Measurements from ENCODE around the gene RELN. TPM values are rescaled to one million over a fixed set of nuclear protein-coding genes. Genes with fewer than 3 reads are reported as not detected.
"Not testable (repeated sequence)": the region's sequence is repeated elsewhere in the genome, so short reads cannot be mapped to it uniquely, and the experiment has no call there.

RELN gene
- 0.57 TPM for total RNA-seq
- long read RNA-seq = 0 reads

GRCh38 chr7:103989200-103989784, at the start of gene RELN:
RELN (minus strand) TSS chr7:103989658; CDS start chr7:103989356, 302 bp downstream.
- no peak for DNase-seq (ENCODE audit: low spot score)
- intact Hi-C loops (cut with DNase I) = no loop called here

- DNase-seq (ENCODE audit: low spot score) = no peak
- intact Hi-C loops (cut with DNase I) = no loop called here
Measured at GRCh38 chr7:104038136-104038535, 48.7 kb upstream of the RELN start.

- intact Hi-C loops (cut with DNase I) = not testable (repeated sequence)
Measured at GRCh38 chr7:104036889-104037288, 47.4 kb upstream of the RELN start.

GRCh38 chr7:104035351-104035750, 45.9 kb upstream of the RELN start:
- no peak for DNase-seq (ENCODE audit: low spot score)
- intact Hi-C loops (cut with DNase I) = no loop called here

More at GRCh38 chr7:104036889-104037288, 47.4 kb upstream of the RELN start:
- DNase-seq (ENCODE audit: low spot score) = not testable (repeated sequence)

GRCh38 chr7:104034679-104035078, 45.2 kb upstream of the RELN start:
- intact Hi-C loops (cut with DNase I) = no loop called here
- DNase-seq (ENCODE audit: low spot score) = no peak

- DNase-seq (ENCODE audit: low spot score) = no peak
- intact Hi-C loops (cut with DNase I) = no loop called here
Measured at GRCh38 chr7:104033837-104034236, 44.4 kb upstream of the RELN start.

- intact Hi-C loops (cut with DNase I) = no loop called here
- DNase-seq (ENCODE audit: low spot score) = no peak
Measured at GRCh38 chr7:104032486-104032885, 43.0 kb upstream of the RELN start.

- intact Hi-C loops (cut with DNase I) = no loop called here
- no peak for DNase-seq (ENCODE audit: low spot score)
Measured at GRCh38 chr7:104029765-104030164, 40.3 kb upstream of the RELN start.

GRCh38 chr7:104024632-104025031, 35.2 kb upstream of the RELN start:
- intact Hi-C loops (cut with DNase I) = no loop called here
- no peak for DNase-seq (ENCODE audit: low spot score)

GRCh38 chr7:104023100-104023499, 33.6 kb upstream of the RELN start:
- intact Hi-C loops (cut with DNase I) = no loop called here
- no peak for DNase-seq (ENCODE audit: low spot score)

GRCh38 chr7:104018425-104018824, 29.0 kb upstream of the RELN start:
- intact Hi-C loops (cut with DNase I) = no loop called here
- no peak for DNase-seq (ENCODE audit: low spot score)

GRCh38 chr7:104017001-104017400, 27.5 kb upstream of the RELN start:
- intact Hi-C loops (cut with DNase I) = no loop called here
- no peak for DNase-seq (ENCODE audit: low spot score)

- DNase-seq (ENCODE audit: low spot score) = no peak
- intact Hi-C loops (cut with DNase I) = no loop called here
Measured at GRCh38 chr7:104012835-104013234, 23.4 kb upstream of the RELN start.

GRCh38 chr7:104011829-104012228, 22.4 kb upstream of the RELN start:
- intact Hi-C loops (cut with DNase I) = no loop called here
- DNase-seq (ENCODE audit: low spot score) = no peak

- DNase-seq (ENCODE audit: low spot score) = no peak
- intact Hi-C loops (cut with DNase I) = no loop called here
Measured at GRCh38 chr7:104010052-104010909, 20.8 kb upstream of the RELN start.

- no peak for DNase-seq (ENCODE audit: low spot score)
- intact Hi-C loops (cut with DNase I) = no loop called here
Measured at GRCh38 chr7:104008107-104008506, 18.6 kb upstream of the RELN start.

GRCh38 chr7:104007614-104008013, 18.2 kb upstream of the RELN start:
- DNase-seq (ENCODE audit: low spot score) = no peak
- intact Hi-C loops (cut with DNase I) = no loop called here

GRCh38 chr7:104005197-104005596, 15.7 kb upstream of the RELN start:
- intact Hi-C loops (cut with DNase I) = no loop called here

GRCh38 chr7:103996639-103997038, 7.2 kb upstream of the RELN start:
- intact Hi-C loops (cut with DNase I) = no loop called here

More at GRCh38 chr7:104005197-104005596, 15.7 kb upstream of the RELN start:
- DNase-seq (ENCODE audit: low spot score) = no peak

GRCh38 chr7:103996017-103996551, 6.6 kb upstream of the RELN start:
- intact Hi-C loops (cut with DNase I) = no loop called here

More at GRCh38 chr7:103996639-103997038, 7.2 kb upstream of the RELN start:
- no peak for DNase-seq (ENCODE audit: low spot score)

GRCh38 chr7:103995554-103995953, 6.1 kb upstream of the RELN start:
- intact Hi-C loops (cut with DNase I) = no loop called here
- DNase-seq (ENCODE audit: low spot score) = no peak

More at GRCh38 chr7:103996017-103996551, 6.6 kb upstream of the RELN start:
- no peak for DNase-seq (ENCODE audit: low spot score)

Measured in cardiac septum (tissue), 1 donor.